Gastroesophageal sphincter (tissue), 3 donors: ENCODE measurements around the gene HLA-A.

ENCODE experiments used
- POLR2A ChIP-seq, 2 donors: fragments of 450-650 bp; IDR thresholded peaks; one replicate each; pipeline ENCODE4 v1.6.1; 2017; ENCODE audit warnings: antibody characterized with exemption in 2 of 2, mild to moderate bottlenecking in 2 of 2, moderate library complexity in 1 of 2
- POLR2AphosphoS5 ChIP-seq: sonication (generic); formaldehyde crosslinking; IDR thresholded peaks from one replicate; pipeline ENCODE4 v1.6.1; 2017; ENCODE audit warnings: antibody characterized with exemption
- TF ChIP-seq, protein P1 (sequence below), 4 experiments: fragments of 200-600 bp in 2 of 4; fragments of 450-650 bp in 2 of 4; sonication (generic) in 1 of 4; IDR thresholded peaks; one replicate each; pipeline ENCODE4 v1.5.1; 2017 to 2019; ENCODE audit warnings: antibody characterized with exemption in 4 of 4, mild to moderate bottlenecking in 2 of 4, moderate library complexity in 2 of 4

DNA sequence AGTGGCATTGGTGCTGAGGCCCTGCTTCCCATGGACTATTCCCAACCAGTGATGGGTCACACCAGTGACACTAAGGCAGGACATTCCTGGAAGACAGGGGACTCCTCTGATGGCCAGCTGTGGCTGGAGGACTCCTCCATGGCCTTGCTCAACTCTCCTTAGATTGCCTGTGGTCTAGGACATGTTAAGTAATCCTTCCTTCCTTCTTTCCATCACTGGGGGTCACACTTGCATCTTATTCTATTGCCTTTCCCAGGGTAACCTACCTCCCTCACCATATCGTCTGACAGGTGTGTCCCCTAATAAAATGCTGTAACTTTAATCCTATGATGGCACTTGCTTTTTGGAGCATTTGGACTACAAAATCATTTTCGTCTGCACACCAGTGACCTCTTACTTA is 24.5 kb upstream of the HLA-A start:
- TF ChIP-seq, protein P1, sequence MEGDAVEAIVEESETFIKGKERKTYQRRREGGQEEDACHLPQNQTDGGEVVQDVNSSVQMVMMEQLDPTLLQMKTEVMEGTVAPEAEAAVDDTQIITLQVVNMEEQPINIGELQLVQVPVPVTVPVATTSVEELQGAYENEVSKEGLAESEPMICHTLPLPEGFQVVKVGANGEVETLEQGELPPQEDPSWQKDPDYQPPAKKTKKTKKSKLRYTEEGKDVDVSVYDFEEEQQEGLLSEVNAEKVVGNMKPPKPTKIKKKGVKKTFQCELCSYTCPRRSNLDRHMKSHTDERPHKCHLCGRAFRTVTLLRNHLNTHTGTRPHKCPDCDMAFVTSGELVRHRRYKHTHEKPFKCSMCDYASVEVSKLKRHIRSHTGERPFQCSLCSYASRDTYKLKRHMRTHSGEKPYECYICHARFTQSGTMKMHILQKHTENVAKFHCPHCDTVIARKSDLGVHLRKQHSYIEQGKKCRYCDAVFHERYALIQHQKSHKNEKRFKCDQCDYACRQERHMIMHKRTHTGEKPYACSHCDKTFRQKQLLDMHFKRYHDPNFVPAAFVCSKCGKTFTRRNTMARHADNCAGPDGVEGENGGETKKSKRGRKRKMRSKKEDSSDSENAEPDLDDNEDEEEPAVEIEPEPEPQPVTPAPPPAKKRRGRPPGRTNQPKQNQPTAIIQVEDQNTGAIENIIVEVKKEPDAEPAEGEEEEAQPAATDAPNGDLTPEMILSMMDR (IDR thresholded peaks at IDR 0.05), result no peak
- TF ChIP-seq POLR2AphosphoS5 (no peak), POLR2A (IDR thresholded peaks at IDR 0.05) (no peak)
